HG02973 (cell line): Measurements from ENCODE around the gene XKR7.
"Not testable (repeated sequence)": the region's sequence is repeated elsewhere in the genome, so short reads cannot be mapped to it uniquely, and the experiment has no call there.

Experiments used
- ATAC-seq: cut with Tn5 transposase; IDR thresholded peaks from one replicate; pipeline ENCODE4 v1.9.1; 2021; ENCODE audit warnings: moderate library complexity; ENCODE audit not compliant: unreplicated experiment

The XKR7 gene

GRCh38 chr20:31967830-31968249 lies at the start of gene XKR7:
XKR7 (plus strand) TSS chr20:31968151; CDS start chr20:31968176, 25 bp downstream.
- ATAC-seq: no peak

- no peak for ATAC-seq
These were observed 49.4 kb upstream of the XKR7 start for GRCh38 chr20:31918466-31919105.

- no peak for ATAC-seq
These were observed 48.4 kb upstream of the XKR7 start for GRCh38 chr20:31919410-31920155.

GRCh38 chr20:31920275-31920855 lies 47.6 kb upstream of the XKR7 start:
- ATAC-seq: no peak

- ATAC-seq: not testable (repeated sequence)
These were observed 46.5 kb upstream of the XKR7 start for GRCh38 chr20:31921480-31921879.

GRCh38 chr20:31922181-31922580 lies 45.8 kb upstream of the XKR7 start:
- no peak for ATAC-seq

GRCh38 chr20:31922588-31922987 lies 45.4 kb upstream of the XKR7 start:
- ATAC-seq: no peak

GRCh38 chr20:31923388-31924331 lies 44.3 kb upstream of the XKR7 start:
- no peak for ATAC-seq

GRCh38 chr20:31924561-31924960 lies 43.4 kb upstream of the XKR7 start:
- ATAC-seq: no peak

GRCh38 chr20:31925631-31926030 lies 42.3 kb upstream of the XKR7 start:
- no peak for ATAC-seq

- ATAC-seq: no peak
These were observed 41.5 kb upstream of the XKR7 start for GRCh38 chr20:31926493-31926892.

- no peak for ATAC-seq
These were observed 40.3 kb upstream of the XKR7 start for GRCh38 chr20:31927627-31928159.

GRCh38 chr20:31929631-31930030 lies 38.3 kb upstream of the XKR7 start:
- not testable (repeated sequence) for ATAC-seq

GRCh38 chr20:31930779-31931178 lies 37.2 kb upstream of the XKR7 start:
- no peak for ATAC-seq

- no peak for ATAC-seq
These were observed 34.3 kb upstream of the XKR7 start for GRCh38 chr20:31933698-31934097.

GRCh38 chr20:31934491-31934890 lies 33.5 kb upstream of the XKR7 start:
- no peak for ATAC-seq

- ATAC-seq: no peak
These were observed 32.8 kb upstream of the XKR7 start for GRCh38 chr20:31934968-31935764.

- ATAC-seq: no peak
These were observed 31.5 kb upstream of the XKR7 start for GRCh38 chr20:31936420-31936819.

- no peak for ATAC-seq
These were observed 30.1 kb upstream of the XKR7 start for GRCh38 chr20:31937820-31938219.

GRCh38 chr20:31939661-31940060 lies 28.3 kb upstream of the XKR7 start:
- no peak for ATAC-seq
